BE2C (cell line): ENCODE results near the gene RFFL.

Experiments
- DNase-seq: peaks from one replicate; pipeline ENCODE4 v3.0.0-alpha.2; 2020
- H3K27me3 ChIP-seq: fragments of 250-450 bp; sonication (Bioruptor Pico); 2 replicates; pipeline ENCODE4 v1.5.1; 2020; ENCODE audit warnings: mild to moderate bottlenecking
- H3K36me3 ChIP-seq: fragments of 250-450 bp; sonication (Bioruptor Pico); 2 replicates; pipeline ENCODE4 v1.5.1; 2020; ENCODE audit warnings: mild to moderate bottlenecking
- H3K4me1 ChIP-seq: fragments of 250-450 bp; sonication (Bioruptor Pico); 2 replicates; pipeline ENCODE4 v1.5.1; 2020
- H3K4me3 ChIP-seq: 2 replicates; pipeline ENCODE4 v1.5.1; 2011; ENCODE audit warnings: low read depth, low read length
- H3K9me3 ChIP-seq: fragments of 250-450 bp; sonication (Bioruptor Pico); 2 replicates; pipeline ENCODE4 v1.5.1; 2020
- TF ChIP-seq, protein P1 (sequence below): IDR thresholded peaks from 2 replicates; pipeline ENCODE4 v1.5.1; 2012; ENCODE audit warnings: mild to moderate bottlenecking, low read depth, low read length

The RFFL gene

GRCh38 chr17:35084987-35085386 is 21.5 kb upstream of the RFFL start:
- TF ChIP-seq, protein P1, sequence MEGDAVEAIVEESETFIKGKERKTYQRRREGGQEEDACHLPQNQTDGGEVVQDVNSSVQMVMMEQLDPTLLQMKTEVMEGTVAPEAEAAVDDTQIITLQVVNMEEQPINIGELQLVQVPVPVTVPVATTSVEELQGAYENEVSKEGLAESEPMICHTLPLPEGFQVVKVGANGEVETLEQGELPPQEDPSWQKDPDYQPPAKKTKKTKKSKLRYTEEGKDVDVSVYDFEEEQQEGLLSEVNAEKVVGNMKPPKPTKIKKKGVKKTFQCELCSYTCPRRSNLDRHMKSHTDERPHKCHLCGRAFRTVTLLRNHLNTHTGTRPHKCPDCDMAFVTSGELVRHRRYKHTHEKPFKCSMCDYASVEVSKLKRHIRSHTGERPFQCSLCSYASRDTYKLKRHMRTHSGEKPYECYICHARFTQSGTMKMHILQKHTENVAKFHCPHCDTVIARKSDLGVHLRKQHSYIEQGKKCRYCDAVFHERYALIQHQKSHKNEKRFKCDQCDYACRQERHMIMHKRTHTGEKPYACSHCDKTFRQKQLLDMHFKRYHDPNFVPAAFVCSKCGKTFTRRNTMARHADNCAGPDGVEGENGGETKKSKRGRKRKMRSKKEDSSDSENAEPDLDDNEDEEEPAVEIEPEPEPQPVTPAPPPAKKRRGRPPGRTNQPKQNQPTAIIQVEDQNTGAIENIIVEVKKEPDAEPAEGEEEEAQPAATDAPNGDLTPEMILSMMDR = no peak
- Histone ChIP-seq H3K27me3 (no peaks in the 10 kb centered on the region), H3K36me3 (no peaks in the 10 kb centered on the region), H3K9me3 (no peaks in the 10 kb centered on the region), H3K4me1 (peaks cover 5% of the 10 kb centered on the region), H3K4me3 (no peak overlapping the region)
- no peak for DNase-seq

DNA sequence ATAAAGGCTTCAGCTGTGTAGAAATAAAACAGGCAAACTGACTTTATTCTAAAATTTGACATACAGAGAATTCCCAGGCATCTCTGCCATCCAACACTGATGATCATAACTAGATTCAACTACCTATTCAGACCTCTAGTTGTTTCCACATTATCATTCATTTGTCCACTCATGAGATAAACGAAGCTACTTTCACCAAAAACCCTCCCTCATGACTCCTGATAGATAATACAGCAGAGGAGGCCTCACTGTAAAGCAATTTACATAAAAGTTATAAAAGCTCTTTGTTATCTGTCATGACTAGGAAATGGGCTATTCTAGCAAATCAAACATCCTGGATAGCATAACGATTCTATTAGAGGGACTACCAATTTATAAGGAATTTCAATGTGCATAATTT is 19.6 kb upstream of the RFFL start:
- Histone ChIP-seq H3K27me3 (no peaks in the 10 kb centered on the region), H3K36me3 (no peaks in the 10 kb centered on the region), H3K4me1 (peaks cover 5% of the 10 kb centered on the region), H3K9me3 (no peaks in the 10 kb centered on the region), H3K4me3 (no peak overlapping the region)
- no peak for DNase-seq
- TF ChIP-seq, protein P1 = no peak

GRCh38 chr17:35082073-35082657 is 18.7 kb upstream of the RFFL start:
- Histone ChIP-seq H3K9me3 (no peaks in the 10 kb centered on the region), H3K36me3 (no peaks in the 10 kb centered on the region), H3K4me3 (no peak overlapping the region), H3K27me3 (no peaks in the 10 kb centered on the region), H3K4me1 (peaks cover 5% of the 10 kb centered on the region)
- TF ChIP-seq, protein P1 = no peak
- DNase-seq = peak; percentile 34

GRCh38 chr17:35081638-35082037 is 18.1 kb upstream of the RFFL start:
- TF ChIP-seq, protein P1 = no peak
- no peaks in the 10 kb centered on the region for H3K9me3 ChIP-seq
- H3K27me3 ChIP-seq = no peaks in the 10 kb centered on the region
- no peak overlapping the region for H3K4me3 ChIP-seq
- DNase-seq = no peak
- peaks cover 5% of the 10 kb centered on the region for H3K4me1 ChIP-seq
- no peaks in the 10 kb centered on the region for H3K36me3 ChIP-seq

- Histone ChIP-seq H3K4me1 (peaks cover 5% of the 10 kb centered on the region), H3K9me3 (no peaks in the 10 kb centered on the region), H3K4me3 (no peak overlapping the region), H3K27me3 (no peaks in the 10 kb centered on the region), H3K36me3 (no peaks in the 10 kb centered on the region)
- DNase-seq = no peak
- TF ChIP-seq, protein P1 = no peak
Observed at GRCh38 chr17:35080536-35080935, 17.0 kb upstream of the RFFL start.

GRCh38 chr17:35079547-35080423 is 16.3 kb upstream of the RFFL start:
- no peak for DNase-seq
- Histone ChIP-seq H3K9me3 (no peaks in the 10 kb centered on the region), H3K4me1 (peaks cover 5% of the 10 kb centered on the region), H3K36me3 (no peaks in the 10 kb centered on the region), H3K4me3 (no peak overlapping the region), H3K27me3 (no peaks in the 10 kb centered on the region)
- TF ChIP-seq, protein P1 = no peak
